Measurements from ENCODE around the gene FKBP15. TPM values are rescaled to one million over a fixed set of nuclear protein-coding genes. Genes with fewer than 3 reads are reported as not detected.

FKBP15 gene
- total and polyA plus RNA-seq, 2 of the 13 experiments (the other 11 are each of a cell fraction or from before 2014, with no cell fraction given): 12.3 to 18.6 TPM

- no peak for TF ChIP-seq PAF1 (CRISPR knock-in tag; IDR thresholded peaks at IDR 0.05)
- TF ChIP-seq ZNF782 (CRISPR knock-in tag; IDR thresholded peaks at IDR 0.05; ENCODE audit: borderline replicate concordance): no peak
- peak; percentile 83; the same call in 1 of the 2 replicates for TF ChIP-seq ZSCAN21 (CRISPR knock-in tag; IDR thresholded peaks at IDR 0.05; ENCODE audit: borderline replicate concordance)
- peak; percentile 97 for TF ChIP-seq GATAD1 (CRISPR knock-in tag; IDR thresholded peaks at IDR 0.05)
- TF ChIP-seq IRF2 (CRISPR knock-in tag; IDR thresholded peaks at IDR 0.05): peak; percentile 95
- TF ChIP-seq DRAP1 (CRISPR knock-in tag; IDR thresholded peaks at IDR 0.05): peak; percentile 80
- TF ChIP-seq ZNF614 (CRISPR knock-in tag; IDR thresholded peaks at IDR 0.05; ENCODE audit: borderline replicate concordance): peak; percentile 30; the same call in 1 of the 2 replicates
- peak; percentile 21; the same call in 1 of the 2 replicates for TF ChIP-seq TFAP4 (IDR thresholded peaks at IDR 0.05; ENCODE audit: borderline replicate concordance, low read depth)
- no peak for TF ChIP-seq ZIK1 (CRISPR knock-in tag; IDR thresholded peaks at IDR 0.05; ENCODE audit: borderline replicate concordance, low read depth)
- no peak for TF ChIP-seq ZKSCAN1 (IDR thresholded peaks at IDR 0.05; ENCODE audit: low read length)
- peak; percentile 65 for TF ChIP-seq ZNF407 (CRISPR knock-in tag; IDR thresholded peaks at IDR 0.05; ENCODE audit: not compliant biosample characterization)
- peak; percentile 77; the same call in 1 of the 2 replicates for TF ChIP-seq HOXA5 (CRISPR knock-in tag; IDR thresholded peaks at IDR 0.05)
- TF ChIP-seq ZBTB14 (CRISPR knock-in tag; IDR thresholded peaks at IDR 0.05): peak; percentile 91
- TF ChIP-seq HMGA1 (CRISPR knock-in tag; conservative IDR thresholded peaks at IDR 0.05): no peak
- no peak for TF ChIP-seq ZNF710 (CRISPR knock-in tag; IDR thresholded peaks at IDR 0.05; ENCODE audit: borderline replicate concordance)
- TF ChIP-seq HMG20B (CRISPR knock-in tag; conservative IDR thresholded peaks at IDR 0.05): no peak
Measured at GRCh38 chr9:113221003-113221799, at the start of gene FKBP15, which contains the start of gene SLC31A1 (continued).

Measured in HepG2 (cell line).